ENCODE data around the gene PKIB. TPM values are rescaled to one million over a fixed set of nuclear protein-coding genes. Genes with fewer than 3 reads are reported as not detected.

The PKIB gene
- total RNA-seq, 1 donor from 2014 or later, result 1.4 TPM

Other genes with a start within 250 kb of the PKIB start
- 45.7 and 48.6 TPM in 2 replicates for gene HSF2, start 210.8 kb upstream of the PKIB start, total RNA-seq
- 299 and 322 TPM in 2 replicates for gene SERINC1, start 138.6 kb upstream of the PKIB start, total RNA-seq
- not detected in 2 replicates for gene FABP7, start 169.3 kb downstream of the PKIB start, total RNA-seq
- 8.2 and 13.6 TPM in 2 replicates for gene SMPDL3A, start 178.9 kb downstream of the PKIB start, total RNA-seq

Measured in myocyte (in vitro differentiated cells).